DOHH2 (cell line): ENCODE measurements around the gene NPIPA5.

Experiments used
- EZH2phosphoT487 ChIP-seq: fragments of 200-600 bp; sonication (generic); IDR thresholded peaks from 2 replicates; pipeline ENCODE4 v1.6.1; 2017; ENCODE audit warnings: borderline replicate concordance, mild to moderate bottlenecking, antibody characterized with exemption, low read length, moderate library complexity, mixed read lengths
- TF ChIP-seq, protein P1 (sequence below): fragments of 200-600 bp; sonication (generic); IDR thresholded peaks from one replicate; pipeline ENCODE4 v1.5.1; 2014; ENCODE audit warnings: antibody characterized with exemption, mild to moderate bottlenecking, low read depth, low read length; ENCODE audit not compliant: poor library complexity, severe bottlenecking

- TF ChIP-seq, protein P1, sequence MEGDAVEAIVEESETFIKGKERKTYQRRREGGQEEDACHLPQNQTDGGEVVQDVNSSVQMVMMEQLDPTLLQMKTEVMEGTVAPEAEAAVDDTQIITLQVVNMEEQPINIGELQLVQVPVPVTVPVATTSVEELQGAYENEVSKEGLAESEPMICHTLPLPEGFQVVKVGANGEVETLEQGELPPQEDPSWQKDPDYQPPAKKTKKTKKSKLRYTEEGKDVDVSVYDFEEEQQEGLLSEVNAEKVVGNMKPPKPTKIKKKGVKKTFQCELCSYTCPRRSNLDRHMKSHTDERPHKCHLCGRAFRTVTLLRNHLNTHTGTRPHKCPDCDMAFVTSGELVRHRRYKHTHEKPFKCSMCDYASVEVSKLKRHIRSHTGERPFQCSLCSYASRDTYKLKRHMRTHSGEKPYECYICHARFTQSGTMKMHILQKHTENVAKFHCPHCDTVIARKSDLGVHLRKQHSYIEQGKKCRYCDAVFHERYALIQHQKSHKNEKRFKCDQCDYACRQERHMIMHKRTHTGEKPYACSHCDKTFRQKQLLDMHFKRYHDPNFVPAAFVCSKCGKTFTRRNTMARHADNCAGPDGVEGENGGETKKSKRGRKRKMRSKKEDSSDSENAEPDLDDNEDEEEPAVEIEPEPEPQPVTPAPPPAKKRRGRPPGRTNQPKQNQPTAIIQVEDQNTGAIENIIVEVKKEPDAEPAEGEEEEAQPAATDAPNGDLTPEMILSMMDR: no peak
- TF ChIP-seq EZH2phosphoT487: no peak
These were observed 23.9 kb upstream of the NPIPA5 start for GRCh38 chr16:15401972-15402371.
